Keratinocyte (primary cell): Measurements from ENCODE around the gene SLC12A8.

Source experiments
- EZH2 ChIP-seq: IDR thresholded peaks from one replicate; pipeline ENCODE4 v1.6.1; 2012; ENCODE audit warnings: inconsistent platforms, mild to moderate bottlenecking, low read length, moderate library complexity
- TF ChIP-seq, protein P1 (sequence below), 3 experiments: IDR thresholded peaks in 1 of 3; conservative IDR thresholded peaks in 1 of 3; optimal IDR thresholded peaks in 1 of 3; 2 replicates in 2 of 3; 3 replicates in 1 of 3; pipeline versions ENCODE3 to v1.5.1; 2011; ENCODE audit warnings: low read length in 3 of 3, mild to moderate bottlenecking in 3 of 3, moderate library complexity in 2 of 3, control low read depth in 1 of 3, inconsistent platforms in 1 of 3; ENCODE audit not compliant: insufficient read depth in 2 of 3; ENCODE audit errors: extremely low read depth in 1 of 3

- TF ChIP-seq, protein P1, sequence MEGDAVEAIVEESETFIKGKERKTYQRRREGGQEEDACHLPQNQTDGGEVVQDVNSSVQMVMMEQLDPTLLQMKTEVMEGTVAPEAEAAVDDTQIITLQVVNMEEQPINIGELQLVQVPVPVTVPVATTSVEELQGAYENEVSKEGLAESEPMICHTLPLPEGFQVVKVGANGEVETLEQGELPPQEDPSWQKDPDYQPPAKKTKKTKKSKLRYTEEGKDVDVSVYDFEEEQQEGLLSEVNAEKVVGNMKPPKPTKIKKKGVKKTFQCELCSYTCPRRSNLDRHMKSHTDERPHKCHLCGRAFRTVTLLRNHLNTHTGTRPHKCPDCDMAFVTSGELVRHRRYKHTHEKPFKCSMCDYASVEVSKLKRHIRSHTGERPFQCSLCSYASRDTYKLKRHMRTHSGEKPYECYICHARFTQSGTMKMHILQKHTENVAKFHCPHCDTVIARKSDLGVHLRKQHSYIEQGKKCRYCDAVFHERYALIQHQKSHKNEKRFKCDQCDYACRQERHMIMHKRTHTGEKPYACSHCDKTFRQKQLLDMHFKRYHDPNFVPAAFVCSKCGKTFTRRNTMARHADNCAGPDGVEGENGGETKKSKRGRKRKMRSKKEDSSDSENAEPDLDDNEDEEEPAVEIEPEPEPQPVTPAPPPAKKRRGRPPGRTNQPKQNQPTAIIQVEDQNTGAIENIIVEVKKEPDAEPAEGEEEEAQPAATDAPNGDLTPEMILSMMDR (optimal IDR thresholded peaks at IDR 0.05 in 1 of 3, IDR thresholded peaks at IDR 0.05 in 1 of 3, conservative IDR thresholded peaks at IDR 0.05 in 1 of 3; ENCODE audit: extremely low read depth in 1 of 3, insufficient read depth in 2 of 3, low read length in 3 of 3), result no peak
- no peak for TF ChIP-seq EZH2
Observed at GRCh38 chr3:125037498-125038150, 174.9 kb downstream of the SLC12A8 start.
